GM10847 (cell line): ENCODE measurements around the gene OR5A1.

Experiments used
- POLR2A ChIP-seq: IDR thresholded peaks from 2 replicates; pipeline ENCODE4 v1.6.1; 2011; ENCODE audit not compliant: insufficient read length; ENCODE audit errors: extremely low read depth

OR5A1 gene

DNA sequence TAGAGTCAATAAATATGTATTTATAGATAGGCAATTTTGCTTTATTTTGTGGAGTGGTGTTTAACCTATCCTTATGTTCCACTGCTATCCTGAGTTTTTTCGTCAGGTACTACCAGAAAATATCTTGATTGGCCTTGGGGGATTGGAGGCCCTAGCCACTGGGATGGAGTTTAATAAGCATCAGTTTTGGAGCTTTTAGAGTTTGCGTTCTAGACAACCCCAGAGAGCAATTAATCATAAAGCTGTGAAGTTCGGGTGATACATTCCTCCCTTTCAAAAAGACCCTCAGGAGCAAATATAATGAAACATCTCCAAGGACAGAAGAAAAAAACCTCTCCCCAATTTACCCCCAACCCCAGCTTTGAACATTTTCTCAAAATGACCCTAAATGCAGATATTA is at the start of gene OR5A1:
Gene OR5A1 (plus strand): TSS at position 301 of the 400 bp plus-strand sequence. CDS start 6,700 bp downstream, outside the sequence.
- TF ChIP-seq POLR2A: no peak

- TF ChIP-seq POLR2A: no peak
These were observed 42.1 kb upstream of the OR5A1 start for GRCh38 chr11:59394186-59394585.

DNA sequence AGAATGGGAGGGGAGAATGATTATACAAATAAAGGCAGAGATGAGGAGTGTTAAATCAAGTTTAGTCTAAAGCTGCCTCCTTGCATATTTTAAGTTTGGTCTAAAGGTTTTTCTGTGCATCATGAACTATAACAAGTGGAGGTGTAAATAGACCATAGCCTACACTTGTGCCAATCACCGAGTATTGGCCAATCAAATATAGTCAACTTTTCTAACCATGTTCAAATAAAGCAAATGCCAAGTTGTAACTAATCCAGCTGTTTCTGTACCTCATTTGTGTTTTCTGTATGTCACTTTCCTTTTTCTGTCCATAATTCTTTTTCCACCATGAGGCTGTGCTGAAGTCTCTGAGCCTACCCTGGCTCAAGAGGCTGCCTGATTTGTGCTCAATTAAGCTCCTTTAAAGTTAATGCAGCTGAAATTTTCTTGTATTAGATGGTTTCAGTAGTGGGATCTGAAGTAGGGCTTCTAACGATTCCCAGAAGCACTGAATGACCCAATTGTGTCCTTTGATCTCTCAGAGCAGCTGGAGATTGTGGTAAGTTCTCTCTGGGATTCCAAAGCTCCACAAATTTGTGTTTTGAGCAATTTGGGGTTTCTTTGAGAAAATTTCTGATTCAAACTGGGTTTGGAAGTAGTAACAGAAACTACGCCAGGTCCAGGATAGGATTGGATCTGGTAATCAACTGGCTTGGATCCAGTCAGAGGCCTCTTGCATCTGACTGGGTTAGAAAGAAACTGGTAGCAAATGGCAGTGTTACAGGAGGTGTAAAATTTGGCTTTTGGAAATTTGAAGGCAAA is 35.6 kb upstream of the OR5A1 start:
- TF ChIP-seq POLR2A: no peak

GRCh38 chr11:59401262-59401552 is 35.1 kb upstream of the OR5A1 start:
- TF ChIP-seq POLR2A: no peak

GRCh38 chr11:59403546-59403945 is 32.7 kb upstream of the OR5A1 start:
- TF ChIP-seq POLR2A: no peak

- TF ChIP-seq POLR2A: no peak
These were observed 22.6 kb upstream of the OR5A1 start for GRCh38 chr11:59413646-59414045.

GRCh38 chr11:59415111-59415510 is 21.2 kb upstream of the OR5A1 start:
- no peak for TF ChIP-seq POLR2A

- no peak for TF ChIP-seq POLR2A
These were observed 19.7 kb upstream of the OR5A1 start for GRCh38 chr11:59416613-59417012.

DNA sequence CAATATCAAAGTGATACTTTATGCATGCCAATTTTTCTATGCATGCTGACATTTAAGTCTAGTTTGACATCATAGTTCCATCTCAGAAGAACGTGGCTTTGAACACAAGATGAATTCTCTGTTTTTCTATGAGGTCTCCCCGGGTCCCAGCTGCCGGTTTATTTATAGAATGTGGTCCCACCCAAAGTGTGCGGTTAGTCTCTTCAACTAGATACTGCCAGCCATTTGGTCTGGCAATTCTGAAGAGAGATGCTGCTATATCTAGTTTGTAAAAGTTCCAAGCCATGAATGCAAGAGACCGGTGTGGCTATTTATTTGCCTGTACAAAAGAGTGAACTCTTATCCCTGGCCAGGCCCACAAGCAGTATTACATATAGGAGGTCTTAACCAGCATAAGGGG is 19.2 kb upstream of the OR5A1 start:
- TF ChIP-seq POLR2A: no peak

- TF ChIP-seq POLR2A: no peak
These were observed 18.1 kb upstream of the OR5A1 start for GRCh38 chr11:59418156-59418555.

- no peak for TF ChIP-seq POLR2A
These were observed 12.4 kb upstream of the OR5A1 start for GRCh38 chr11:59423835-59424234.

- no peak for TF ChIP-seq POLR2A
These were observed 11.1 kb upstream of the OR5A1 start for GRCh38 chr11:59425131-59425530.

- no peak for TF ChIP-seq POLR2A
These were observed 9.8 kb upstream of the OR5A1 start, which contains the start of gene OR5A2 for GRCh38 chr11:59426361-59427067. TSS of gene OR5A2 (minus strand) at chr11:59426413. CDS start at chr11:59422953, 3,460 bp downstream.

- no peak for TF ChIP-seq POLR2A
These were observed 9.2 kb upstream of the OR5A1 start for GRCh38 chr11:59427068-59427382.

- TF ChIP-seq POLR2A: no peak
These were observed 6.2 kb upstream of the OR5A1 start for GRCh38 chr11:59429924-59430516.

DNA sequence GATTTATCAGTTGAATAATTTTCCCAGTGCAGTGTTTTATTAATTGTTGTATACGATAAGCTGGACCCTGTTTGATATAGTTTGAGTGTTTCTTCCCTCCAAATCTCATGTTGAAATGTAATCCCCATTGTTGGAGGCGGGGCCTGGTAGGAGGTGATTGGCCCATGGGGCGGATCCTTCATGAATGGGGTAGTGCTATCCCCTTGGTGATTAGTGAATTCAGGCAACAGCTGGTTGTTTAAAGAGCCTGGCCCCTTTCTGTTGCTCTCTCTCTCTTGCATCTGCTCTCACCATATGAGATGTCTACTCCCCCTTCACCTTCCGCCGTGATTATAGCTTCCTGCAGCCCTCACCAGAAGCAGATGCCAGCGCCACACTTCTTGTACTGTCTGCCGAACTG is 1.5 kb downstream of the OR5A1 start:
- no peak for TF ChIP-seq POLR2A

- no peak for TF ChIP-seq POLR2A
These were observed 12.2 kb downstream of the OR5A1 start for GRCh38 chr11:59448484-59448883.

DNA sequence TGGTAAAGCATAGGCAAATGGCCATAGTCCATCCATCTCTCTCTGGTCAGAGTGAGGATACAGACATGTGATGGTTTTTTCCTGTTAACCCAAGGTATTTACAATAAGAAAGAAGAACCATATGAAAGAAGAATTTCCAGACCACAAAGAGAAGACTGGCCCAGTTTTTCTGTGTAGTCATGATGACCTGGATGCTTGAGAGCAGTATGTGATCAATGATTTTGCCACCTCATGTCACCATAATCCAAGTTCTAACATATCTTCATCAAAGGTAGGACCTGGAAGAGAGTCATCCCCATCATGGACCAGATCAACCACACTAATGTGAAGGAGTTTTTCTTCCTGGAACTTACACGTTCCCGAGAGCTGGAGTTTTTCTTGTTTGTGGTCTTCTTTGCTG is 20.4 kb downstream of the OR5A1 start, which contains the start of gene OR4D6:
Gene OR4D6 (plus strand): TSS at position 301 of the 400 bp plus-strand sequence. CDS start 0 bp downstream, at position 301.
- no peak for TF ChIP-seq POLR2A
